ENCODE results near the gene GRPEL2.

- no peak for TF ChIP-seq POLR2A (IDR thresholded peaks at IDR 0.05)
- TF ChIP-seq, protein P1, sequence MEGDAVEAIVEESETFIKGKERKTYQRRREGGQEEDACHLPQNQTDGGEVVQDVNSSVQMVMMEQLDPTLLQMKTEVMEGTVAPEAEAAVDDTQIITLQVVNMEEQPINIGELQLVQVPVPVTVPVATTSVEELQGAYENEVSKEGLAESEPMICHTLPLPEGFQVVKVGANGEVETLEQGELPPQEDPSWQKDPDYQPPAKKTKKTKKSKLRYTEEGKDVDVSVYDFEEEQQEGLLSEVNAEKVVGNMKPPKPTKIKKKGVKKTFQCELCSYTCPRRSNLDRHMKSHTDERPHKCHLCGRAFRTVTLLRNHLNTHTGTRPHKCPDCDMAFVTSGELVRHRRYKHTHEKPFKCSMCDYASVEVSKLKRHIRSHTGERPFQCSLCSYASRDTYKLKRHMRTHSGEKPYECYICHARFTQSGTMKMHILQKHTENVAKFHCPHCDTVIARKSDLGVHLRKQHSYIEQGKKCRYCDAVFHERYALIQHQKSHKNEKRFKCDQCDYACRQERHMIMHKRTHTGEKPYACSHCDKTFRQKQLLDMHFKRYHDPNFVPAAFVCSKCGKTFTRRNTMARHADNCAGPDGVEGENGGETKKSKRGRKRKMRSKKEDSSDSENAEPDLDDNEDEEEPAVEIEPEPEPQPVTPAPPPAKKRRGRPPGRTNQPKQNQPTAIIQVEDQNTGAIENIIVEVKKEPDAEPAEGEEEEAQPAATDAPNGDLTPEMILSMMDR (IDR thresholded peaks at IDR 0.05 in 8 of 11, conservative IDR thresholded peaks at IDR 0.05 in 3 of 11) = no peak
Measured at GRCh38 chr5:149376711-149377447, 31.6 kb downstream of the GRPEL2 start.

Measured in spleen (tissue), 7 donors.